B cell (primary cell): Measurements from ENCODE around the gene GOT1. TPM values are rescaled to one million over a fixed set of nuclear protein-coding genes. Genes with fewer than 3 reads are reported as not detected.

Experiments
- ATAC-seq: fragments of 200-7000 bp; cut with Tn5 transposase; one replicate; pipeline ENCODE4 v1.10.0; 2021; ENCODE audit warnings: low read depth, mild to moderate bottlenecking, moderate number of reproducible peaks, moderate library complexity
- CTCF ChIA-PET: fragments of 350-600 bp; sonication (Branson Sonifier 250); formaldehyde crosslinking; loops from one replicate; lab custom pipeline; 2021; ENCODE audit warnings: antibody characterized with exemption, inconsistent platforms; lab: Charles Lee
- POLR2A ChIA-PET: fragments of 350-600 bp; sonication (Branson Sonifier 250); formaldehyde crosslinking; loops from one replicate; lab custom pipeline; 2021; ENCODE audit warnings: antibody characterized with exemption; lab: Charles Lee
- DNase-seq: peaks from one replicate; pipeline ENCODE4 v3.0.0; 2013
- H2AFZ ChIP-seq: 2 replicates; pipeline ENCODE4 v1.6.1; 2012; ENCODE audit warnings: mild to moderate bottlenecking, low read depth, low read length; ENCODE audit not compliant: insufficient read depth, poor library complexity, severe bottlenecking
- H3K27ac ChIP-seq, 2 donors: 1 replicate in 1 of 2; 2 replicates in 1 of 2; pipeline ENCODE4 v1.5.1; 2012 to 2013; ENCODE audit warnings: low read length in 2 of 2, mild to moderate bottlenecking in 2 of 2, moderate library complexity in 1 of 2
- H3K27me3 ChIP-seq, 4 experiments: fragments of 200-600 bp in 1 of 4; sonication (generic) in 1 of 4; replicated peaks in 1 of 4; 1 replicate in 2 of 4; 2 replicates in 2 of 4; pipeline versions ENCODE4 v1.6.1 to v1.7.0; 2013 to 2016; ENCODE audit warnings: low read length in 3 of 4, mild to moderate bottlenecking in 2 of 4, mixed read lengths in 1 of 4, moderate library complexity in 1 of 4; ENCODE audit not compliant: insufficient read depth in 4 of 4, control insufficient read depth in 3 of 4; ENCODE audit errors: control extremely low read depth in 1 of 4
- H3K36me3 ChIP-seq, 2 experiments: replicated peaks in 1 of 2; 1 replicate in 1 of 2; 2 replicates in 1 of 2; pipeline versions ENCODE4 v1.6.1 to v1.7.1; 2013; ENCODE audit warnings: low read length in 1 of 2; ENCODE audit not compliant: insufficient read depth in 2 of 2, control insufficient read depth in 1 of 2; ENCODE audit errors: control extremely low read depth in 1 of 2, extremely low read depth in 1 of 2
- H3K4me1 ChIP-seq, 2 donors: fragments of 200-600 bp in 1 of 2; sonication (generic) in 1 of 2; 1 replicate in 1 of 2; 2 replicates in 1 of 2; pipeline versions ENCODE4 v1.5.1 to v1.6.1; 2013 to 2017; ENCODE audit warnings: low read length in 2 of 2; ENCODE audit not compliant: control insufficient read depth in 2 of 2, insufficient read depth in 2 of 2
- H3K4me2 ChIP-seq: replicated peaks from 2 replicates; pipeline ENCODE3; 2012; ENCODE audit warnings: mild to moderate bottlenecking, low read depth, low read length; ENCODE audit not compliant: poor library complexity, severe bottlenecking
- H3K4me3 ChIP-seq, 5 experiments: fragments of 200-600 bp in 1 of 5; sonication (generic) in 1 of 5; 1 replicate in 3 of 5; 2 replicates in 2 of 5; pipeline versions ENCODE4 v1.5.1 to v1.7.0; 2011 to 2016; ENCODE audit warnings: low read length in 4 of 5, mild to moderate bottlenecking in 4 of 5, low read depth in 2 of 5, control low read depth in 1 of 5, moderate library complexity in 1 of 5; ENCODE audit not compliant: insufficient read depth in 1 of 5; ENCODE audit errors: control extremely low read depth in 1 of 5, extremely low read depth in 1 of 5
- H3K79me2 ChIP-seq: fragments of 200-600 bp; sonication (generic); one replicate; pipeline ENCODE4 v1.6.0; 2016; ENCODE audit warnings: low read length; ENCODE audit not compliant: control insufficient read depth, insufficient read depth
- H3K9ac ChIP-seq: fragments of 200-600 bp; sonication (generic); 2 replicates; pipeline ENCODE4 v1.6.1; 2017; ENCODE audit warnings: mild to moderate bottlenecking, low read length, moderate library complexity
- H3K9me3 ChIP-seq, 3 donors: one replicate each; pipeline versions ENCODE4 v1.6.1 to v1.7.1; 2013; ENCODE audit warnings: low read length in 2 of 3; ENCODE audit not compliant: control insufficient read depth in 2 of 3, insufficient read depth in 1 of 3; ENCODE audit errors: control extremely low read depth in 1 of 3
- H4K20me1 ChIP-seq: 2 replicates; pipeline ENCODE4 v1.6.0; 2012; ENCODE audit warnings: mild to moderate bottlenecking, low read length; ENCODE audit not compliant: insufficient read depth, control insufficient read depth, poor library complexity, severe bottlenecking
- H3K27ac Mint-ChIP-seq: one replicate; pipeline ENCODE4 v1.8.0; 2021; ENCODE audit warnings: mixed read lengths
- H3K27me3 Mint-ChIP-seq: one replicate; pipeline ENCODE4 v1.8.0; 2021; ENCODE audit warnings: mixed read lengths
- H3K4me1 Mint-ChIP-seq: one replicate; pipeline ENCODE4 v1.8.0; 2021; ENCODE audit warnings: mixed read lengths
- H3K4me3 Mint-ChIP-seq: one replicate; pipeline ENCODE4 v1.8.0; 2021; ENCODE audit warnings: mixed read lengths
- H3K9me3 Mint-ChIP-seq: one replicate; pipeline ENCODE4 v1.8.0; 2022; ENCODE audit warnings: mixed read lengths; ENCODE audit not compliant: insufficient read depth
- EZH2 ChIP-seq: IDR thresholded peaks from 2 replicates; pipeline ENCODE4 v1.6.1; 2012; ENCODE audit warnings: borderline replicate concordance, low read depth, mild to moderate bottlenecking, moderate library complexity, low read length; ENCODE audit not compliant: insufficient read depth, poor library complexity, severe bottlenecking
- WGBS: methylation state at CpG from one replicate; pipeline ENCODE4 v1.1.5; 2013; ENCODE audit warnings: missing lambda C conversion rate; ENCODE audit not compliant: insufficient coverage; 5-methylcytosine and 5-hydroxymethylcytosine counted together
- intact Hi-C: fragments of 100-400 bp; cut with micrococcal nuclease; formaldehyde crosslinking; loops from one replicate; pipeline ENCODE4 v1.10.0; 2022
- polyA plus RNA-seq: library from polyadenylated mRNA; depleted of rRNA; stranded (reverse); fragments of >200 nt; gene quantifications from 2 replicates; pipeline ENCODE4 v1.2.3, GENCODE V29; 2012
- total RNA-seq, 2 donors: library from RNA; stranded (reverse); fragments of 120-200 nt in 1 of 2; gene quantifications; 1 replicate in 1 of 2; 2 replicates in 1 of 2; pipeline versions ENCODE4 v1.2.3 to v1.2.4, GENCODE V29; 2013 to 2022
- TF ChIP-seq, protein P1 (sequence below): fragments of 200-600 bp; IDR thresholded peaks from one replicate; pipeline ENCODE4 v1.8.0; 2022; ENCODE audit warnings: antibody characterized with exemption, mild to moderate bottlenecking

The GOT1 gene
- total and polyA plus RNA-seq, 2 donors (not counting 1 experiment from before 2014, with no cell fraction given) = 5.9 to 14.9 TPM

DNA sequence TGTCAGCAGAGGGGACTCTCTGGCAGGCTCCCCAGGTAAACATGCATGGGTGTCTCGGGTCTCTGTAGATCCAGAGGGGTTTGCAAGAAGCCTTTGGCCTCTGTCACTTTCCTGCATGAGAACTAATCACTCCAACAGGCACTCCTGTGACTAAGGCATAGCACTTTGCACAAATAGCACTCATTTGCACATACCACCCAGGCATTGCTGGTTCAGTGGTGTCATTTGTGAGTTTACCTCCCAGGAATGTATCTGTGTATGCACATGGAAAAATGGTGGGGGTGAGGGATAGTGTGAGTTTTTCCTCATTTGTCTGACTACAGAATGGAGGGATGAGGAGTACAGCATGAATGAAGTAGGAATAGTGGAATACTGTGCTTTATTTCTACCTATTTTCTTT lies 61.8 kb downstream of the GOT1 start:
- Mint-ChIP-seq H3K4me1 (peaks cover 5% of the 10 kb centered on the region), H3K9me3 (no peaks in the 10 kb centered on the region), H3K27me3 (peaks cover 15% of the 10 kb centered on the region), H3K4me3 (no peak overlapping the region), H3K27ac (no peak overlapping the region)
- POLR2A ChIA-PET = no interaction called here
- CTCF ChIA-PET = no interaction called here
- Histone ChIP-seq H3K9ac (no peak overlapping the region), H3K4me1 (peaks cover 4 to 5% of the 10 kb centered on the region in 2 donors), H4K20me1 (no peaks in the 10 kb centered on the region), H3K4me2 (no peak overlapping the region), H3K79me2 (no peaks in the 10 kb centered on the region), H3K36me3 (no peaks in the 10 kb centered on the region), H3K4me3 (no peak overlapping the region), H3K9me3 (no peaks in the 10 kb centered on the region), H3K27ac (no peak overlapping the region), H2AFZ (no peak overlapping the region), H3K27me3 (peaks cover 0 to 3% (median 0%) of the 10 kb centered on the region in 4 experiments)
- ATAC-seq (no peak), DNase-seq (no peak)
- 56% methylated on average over 1 of the region's 1 CpG for WGBS
- TF ChIP-seq, protein P1, sequence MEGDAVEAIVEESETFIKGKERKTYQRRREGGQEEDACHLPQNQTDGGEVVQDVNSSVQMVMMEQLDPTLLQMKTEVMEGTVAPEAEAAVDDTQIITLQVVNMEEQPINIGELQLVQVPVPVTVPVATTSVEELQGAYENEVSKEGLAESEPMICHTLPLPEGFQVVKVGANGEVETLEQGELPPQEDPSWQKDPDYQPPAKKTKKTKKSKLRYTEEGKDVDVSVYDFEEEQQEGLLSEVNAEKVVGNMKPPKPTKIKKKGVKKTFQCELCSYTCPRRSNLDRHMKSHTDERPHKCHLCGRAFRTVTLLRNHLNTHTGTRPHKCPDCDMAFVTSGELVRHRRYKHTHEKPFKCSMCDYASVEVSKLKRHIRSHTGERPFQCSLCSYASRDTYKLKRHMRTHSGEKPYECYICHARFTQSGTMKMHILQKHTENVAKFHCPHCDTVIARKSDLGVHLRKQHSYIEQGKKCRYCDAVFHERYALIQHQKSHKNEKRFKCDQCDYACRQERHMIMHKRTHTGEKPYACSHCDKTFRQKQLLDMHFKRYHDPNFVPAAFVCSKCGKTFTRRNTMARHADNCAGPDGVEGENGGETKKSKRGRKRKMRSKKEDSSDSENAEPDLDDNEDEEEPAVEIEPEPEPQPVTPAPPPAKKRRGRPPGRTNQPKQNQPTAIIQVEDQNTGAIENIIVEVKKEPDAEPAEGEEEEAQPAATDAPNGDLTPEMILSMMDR = no peak
- TF ChIP-seq EZH2 = no peak
- intact Hi-C loops = no loop called here

GRCh38 chr10:99366666-99367065 lies 63.8 kb downstream of the GOT1 start:
- Histone ChIP-seq H4K20me1 (no peaks in the 10 kb centered on the region), H3K9me3 (no peaks in the 10 kb centered on the region), H3K36me3 (no peaks in the 10 kb centered on the region), H3K79me2 (no peaks in the 10 kb centered on the region), H3K27ac (no peak overlapping the region), H3K9ac (no peak overlapping the region), H3K4me3 (no peak overlapping the region), H3K4me2 (no peak overlapping the region), H2AFZ (no peak overlapping the region), H3K4me1 (peaks cover 4 to 5% of the 10 kb centered on the region in 2 donors), H3K27me3 (no peaks in the 10 kb centered on the region)
- TF ChIP-seq, protein P1 = no peak
- TF ChIP-seq EZH2 = no peak
- ChIA-PET POLR2A (no interaction called here), CTCF (no interaction called here)
- Mint-ChIP-seq H3K27ac (no peak overlapping the region), H3K4me3 (no peak overlapping the region), H3K4me1 (peaks cover 5% of the 10 kb centered on the region), H3K27me3 (peaks cover 21% of the 10 kb centered on the region), H3K9me3 (no peaks in the 10 kb centered on the region)
- intact Hi-C loops = no loop called here
- no peak for ATAC-seq
- WGBS = no CpG with 5 or more reads among the region's 2 CpGs
- DNase-seq = no peak
